Activated T-helper 17 cell treated with anti-CD3 and anti-CD28 coated beads, Interleukin-2, amount 50 U/mL, for 72 hours (primary cell): ENCODE measurements around the gene CMSS1. TPM values are rescaled to one million over a fixed set of nuclear protein-coding genes. Genes with fewer than 3 reads are reported as not detected.

Experiments used
- ATAC-seq: fragments of 150-1000 bp; cut with Tn5 transposase; replicated peaks from 2 replicates; pipeline ENCODE4 v1.10.0; 2021; ENCODE audit warnings: mild to moderate bottlenecking, moderate library complexity
- H3K27ac Mint-ChIP-seq: one replicate; pipeline ENCODE4 v1.8.0; 2022; ENCODE audit warnings: mixed read lengths
- H3K27me3 Mint-ChIP-seq: one replicate; pipeline ENCODE4 v1.8.0; 2022; ENCODE audit warnings: mixed read lengths
- H3K36me3 Mint-ChIP-seq: one replicate; pipeline ENCODE4 v1.8.0; 2022; ENCODE audit warnings: low read depth, mild to moderate bottlenecking, mixed read lengths
- H3K4me1 Mint-ChIP-seq: one replicate; pipeline ENCODE4 v1.8.0; 2022; ENCODE audit warnings: mixed read lengths
- H3K4me3 Mint-ChIP-seq: one replicate; pipeline ENCODE4 v1.8.0; 2022; ENCODE audit warnings: mild to moderate bottlenecking, mixed read lengths
- H3K9me3 Mint-ChIP-seq: one replicate; pipeline ENCODE4 v1.8.0; 2022; ENCODE audit warnings: mixed read lengths
- total RNA-seq, 2 donors: library from RNA; stranded (reverse); gene quantifications; one replicate each; pipeline ENCODE4 v1.2.3, GENCODE V29; 2022

Gene CMSS1
- total RNA-seq, 2 donors from 2014 or later: 29.8 to 67.4 TPM

GRCh38 chr3:99928771-99929744, 111.4 kb downstream of the CMSS1 start:
- Mint-ChIP-seq H3K4me1 (peaks cover 3% of the 10 kb centered on the region), H3K4me3 (no peak overlapping the region), H3K27ac (no peak overlapping the region), H3K36me3 (no peaks in the 10 kb centered on the region), H3K9me3 (no peaks in the 10 kb centered on the region), H3K27me3 (no peaks in the 10 kb centered on the region)
- no peak for ATAC-seq

GRCh38 chr3:99929745-99930139, 112.1 kb downstream of the CMSS1 start:
- no peaks in the 10 kb centered on the region for H3K9me3 Mint-ChIP-seq
- H3K36me3 Mint-ChIP-seq: no peaks in the 10 kb centered on the region

DNA sequence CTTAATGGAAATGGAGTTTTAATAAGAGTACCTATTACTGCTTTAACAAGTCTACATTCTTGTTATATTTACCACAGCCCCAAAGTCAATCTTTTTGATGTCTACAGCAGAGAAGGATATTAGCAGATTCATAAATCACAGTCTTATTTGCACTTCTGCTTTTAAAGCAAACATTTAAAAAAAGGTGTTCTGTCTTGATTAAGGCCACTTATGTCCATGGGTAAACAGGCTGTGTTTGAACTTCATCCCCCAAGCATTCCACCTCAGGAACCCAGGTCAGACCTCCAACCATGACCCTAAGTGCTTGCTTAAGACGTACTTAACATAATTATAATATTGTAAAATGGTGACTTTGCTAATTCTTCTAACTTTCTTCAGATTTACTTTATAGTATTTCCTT, 113.4 kb downstream of the CMSS1 start:
- Mint-ChIP-seq H3K36me3 (no peaks in the 10 kb centered on the region), H3K27me3 (no peaks in the 10 kb centered on the region), H3K4me1 (peaks cover 3% of the 10 kb centered on the region), H3K4me3 (no peak overlapping the region), H3K27ac (no peak overlapping the region), H3K9me3 (no peaks in the 10 kb centered on the region)
- no peak for ATAC-seq

More at GRCh38 chr3:99929745-99930139, 112.1 kb downstream of the CMSS1 start:
- Mint-ChIP-seq H3K4me3 (no peak overlapping the region), H3K27me3 (no peaks in the 10 kb centered on the region), H3K4me1 (peaks cover 3% of the 10 kb centered on the region), H3K27ac (no peak overlapping the region)
- no peak for ATAC-seq

DNA sequence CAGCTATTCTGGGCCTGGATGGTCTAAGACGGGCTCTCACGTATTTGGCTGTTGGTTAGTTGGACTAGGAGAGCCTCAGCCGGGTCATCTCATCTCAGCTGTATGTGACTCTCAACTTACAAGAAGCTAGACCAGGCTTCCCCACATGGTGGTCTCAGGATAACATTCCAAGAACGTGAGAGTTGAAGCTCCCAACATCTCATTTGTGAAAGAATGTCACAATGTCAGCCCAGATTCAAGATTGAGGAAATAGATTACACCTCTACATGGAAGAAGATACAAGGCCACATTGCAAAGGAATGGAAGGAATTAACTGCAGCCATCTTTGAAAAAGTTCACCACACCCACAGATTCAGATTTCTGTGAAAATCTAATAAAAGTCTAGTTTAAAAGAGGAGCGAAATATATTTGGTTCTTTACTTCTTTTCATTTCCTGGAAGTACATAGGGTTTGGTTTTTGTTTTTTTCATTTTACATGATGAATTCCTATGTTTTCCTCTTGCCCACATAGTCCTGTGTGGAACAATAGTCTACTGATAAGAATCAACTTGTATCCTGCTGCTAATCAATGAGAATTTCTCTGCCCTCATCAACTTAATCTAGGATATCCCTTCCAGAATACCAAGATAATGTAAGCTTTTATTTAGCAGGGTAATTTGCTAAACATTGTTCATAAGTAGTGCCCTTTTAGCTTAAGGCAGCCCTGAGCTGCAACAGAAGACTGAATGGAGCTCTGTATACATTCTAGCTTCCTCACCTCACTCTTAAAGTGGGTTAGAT, 116.5 kb downstream of the CMSS1 start:
- no peaks in the 10 kb centered on the region for H3K27me3 Mint-ChIP-seq
- H3K36me3 Mint-ChIP-seq: no peaks in the 10 kb centered on the region

GRCh38 chr3:99934975-99935797, 117.5 kb downstream of the CMSS1 start:
- no peaks in the 10 kb centered on the region for H3K27me3 Mint-ChIP-seq
- H3K9me3 Mint-ChIP-seq: no peaks in the 10 kb centered on the region
- H3K27ac Mint-ChIP-seq: no peak overlapping the region
- H3K4me1 Mint-ChIP-seq: peaks cover 3% of the 10 kb centered on the region
- no peak for ATAC-seq
- no peaks in the 10 kb centered on the region for H3K36me3 Mint-ChIP-seq
- H3K4me3 Mint-ChIP-seq: no peak overlapping the region

More for the DNA sequence above, 116.5 kb downstream of the CMSS1 start:
- ATAC-seq: no peak
- no peaks in the 10 kb centered on the region for H3K9me3 Mint-ChIP-seq
- H3K4me3 Mint-ChIP-seq: no peak overlapping the region
- H3K4me1 Mint-ChIP-seq: peaks cover 3% of the 10 kb centered on the region
- no peak overlapping the region for H3K27ac Mint-ChIP-seq

GRCh38 chr3:99938270-99938911, 120.7 kb downstream of the CMSS1 start:
- Mint-ChIP-seq H3K36me3 (no peaks in the 10 kb centered on the region), H3K4me3 (no peak overlapping the region), H3K27me3 (no peaks in the 10 kb centered on the region), H3K9me3 (no peaks in the 10 kb centered on the region), H3K27ac (no peak overlapping the region), H3K4me1 (no peaks in the 10 kb centered on the region)
- ATAC-seq: no peak

- no peak overlapping the region for H3K27ac Mint-ChIP-seq
- no peaks in the 10 kb centered on the region for H3K9me3 Mint-ChIP-seq
- H3K36me3 Mint-ChIP-seq: no peaks in the 10 kb centered on the region
- H3K27me3 Mint-ChIP-seq: no peaks in the 10 kb centered on the region
- no peak overlapping the region for H3K4me3 Mint-ChIP-seq
- no peak for ATAC-seq
- H3K4me1 Mint-ChIP-seq: no peaks in the 10 kb centered on the region
Measured at GRCh38 chr3:99939876-99940275, 122.2 kb downstream of the CMSS1 start.

- H3K27ac Mint-ChIP-seq: no peak overlapping the region
- H3K9me3 Mint-ChIP-seq: no peaks in the 10 kb centered on the region
Measured at GRCh38 chr3:99940350-99940749, 122.7 kb downstream of the CMSS1 start.

GRCh38 chr3:99941211-99941610, 123.5 kb downstream of the CMSS1 start:
- Mint-ChIP-seq H3K36me3 (no peaks in the 10 kb centered on the region), H3K27me3 (no peaks in the 10 kb centered on the region), H3K4me1 (no peaks in the 10 kb centered on the region), H3K4me3 (no peak overlapping the region), H3K27ac (no peak overlapping the region), H3K9me3 (no peaks in the 10 kb centered on the region)
- no peak for ATAC-seq

More at GRCh38 chr3:99940350-99940749, 122.7 kb downstream of the CMSS1 start:
- Mint-ChIP-seq H3K36me3 (no peaks in the 10 kb centered on the region), H3K4me3 (no peak overlapping the region), H3K27me3 (no peaks in the 10 kb centered on the region), H3K4me1 (no peaks in the 10 kb centered on the region)
- no peak for ATAC-seq

DNA sequence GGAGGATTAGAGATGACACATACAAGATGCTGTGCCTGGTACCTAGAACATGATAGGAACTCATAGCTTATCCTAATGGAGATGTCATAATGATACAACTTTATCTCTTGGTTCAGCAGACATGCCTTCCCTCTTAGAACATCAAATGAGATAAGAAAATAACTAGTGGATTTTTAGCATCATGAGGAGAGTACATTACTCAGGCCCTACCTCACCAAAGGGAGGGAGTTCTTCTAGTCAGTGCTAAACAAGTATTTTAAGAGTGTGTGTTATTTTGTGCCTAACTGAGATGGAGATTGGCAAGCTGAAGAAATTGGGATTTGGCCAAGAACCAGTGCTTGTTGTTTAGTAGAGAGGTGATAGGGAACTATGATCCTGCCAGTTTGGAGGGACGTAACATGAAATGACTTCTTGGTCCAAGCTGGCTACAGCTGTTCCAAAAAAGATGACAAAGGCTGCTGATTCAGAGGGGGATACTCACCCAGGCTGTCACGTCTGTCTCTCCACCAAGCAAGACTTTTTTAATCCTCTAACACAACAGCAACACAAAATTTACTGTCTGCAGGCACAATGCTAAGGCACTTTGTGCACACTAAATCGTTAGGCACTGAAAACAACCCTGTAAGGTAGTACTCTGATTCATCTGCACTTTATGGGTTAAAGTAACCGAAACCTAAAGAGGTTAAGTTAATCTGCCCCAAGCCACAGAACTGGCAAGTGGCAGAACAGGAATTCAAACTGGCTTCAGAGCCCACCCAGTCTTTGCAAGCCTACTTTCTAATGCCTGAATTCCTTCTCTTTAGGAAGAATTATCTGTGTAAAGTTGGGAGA, 126.5 kb downstream of the CMSS1 start:
- Mint-ChIP-seq H3K4me3 (no peak overlapping the region), H3K9me3 (no peaks in the 10 kb centered on the region), H3K27me3 (no peaks in the 10 kb centered on the region), H3K36me3 (no peaks in the 10 kb centered on the region), H3K4me1 (no peaks in the 10 kb centered on the region), H3K27ac (no peak overlapping the region)
- no peak for ATAC-seq

GRCh38 chr3:99945328-99945995, 127.8 kb downstream of the CMSS1 start:
- H3K27me3 Mint-ChIP-seq: no peaks in the 10 kb centered on the region
- no peaks in the 10 kb centered on the region for H3K36me3 Mint-ChIP-seq
- ATAC-seq: no peak
- H3K4me1 Mint-ChIP-seq: no peaks in the 10 kb centered on the region
- no peaks in the 10 kb centered on the region for H3K9me3 Mint-ChIP-seq
- H3K27ac Mint-ChIP-seq: no peak overlapping the region
- no peak overlapping the region for H3K4me3 Mint-ChIP-seq

GRCh38 chr3:99947356-99947755, 129.7 kb downstream of the CMSS1 start:
- Mint-ChIP-seq H3K4me3 (no peak overlapping the region), H3K27me3 (no peaks in the 10 kb centered on the region), H3K4me1 (no peaks in the 10 kb centered on the region), H3K36me3 (no peaks in the 10 kb centered on the region), H3K9me3 (no peaks in the 10 kb centered on the region), H3K27ac (no peak overlapping the region)
- ATAC-seq: no peak
